Natural killer cell treated with Interleukin-12 subunit alpha and Interleukin-12 subunit beta and Interleukin-15 and Interleukin-18, amount 100 ng/mL, for 72 hours (primary cell): ENCODE results near the gene ALDH1L1. TPM values are rescaled to one million over a fixed set of nuclear protein-coding genes. Genes with fewer than 3 reads are reported as not detected.

ENCODE experiments used
- total RNA-seq, 2 donors: library from RNA; stranded (reverse); gene quantifications; one replicate each; pipeline ENCODE4 v1.2.3, GENCODE V29; 2022

The ALDH1L1 gene
- total RNA-seq, 2 donors from 2014 or later: not detected

Other genes with a start within 250 kb of the ALDH1L1 start
- gene ROPN1B, start 211.4 kb downstream of the ALDH1L1 start, total RNA-seq: not detected
- gene SLC41A3, start 96.5 kb downstream of the ALDH1L1 start, total RNA-seq: 10 to 100 TPM; 30.4 to 36.4 TPM
- gene KLF15, start 176.8 kb upstream of the ALDH1L1 start, total RNA-seq: under 1 TPM in 1 of 2 donors, not detected in 1; 0.26 TPM
- not detected for gene CFAP100, start 214.3 kb upstream of the ALDH1L1 start, total RNA-seq